Measurements from ENCODE around the gene SIGLEC11. TPM values are rescaled to one million over a fixed set of nuclear protein-coding genes. Genes with fewer than 3 reads are reported as not detected.
"Not testable (repeated sequence)": the region's sequence is repeated elsewhere in the genome, so short reads cannot be mapped to it uniquely, and the experiment has no call there.

SIGLEC11 gene
- total RNA-seq, 1 donor from 2014 or later = not detected

GRCh38 chr19:49968279-49968922, 7.4 kb upstream of the SIGLEC11 start:
- H3K27ac Mint-ChIP-seq (ENCODE audit: unreplicated experiment) = no peak overlapping the region
- peaks cover 7% of the 10 kb centered on the region for H3K27me3 Mint-ChIP-seq (ENCODE audit: unreplicated experiment)
- H3K9me3 Mint-ChIP-seq (ENCODE audit: unreplicated experiment) = no peaks in the 10 kb centered on the region
- no peaks in the 10 kb centered on the region for H3K36me3 Mint-ChIP-seq (ENCODE audit: low read depth, unreplicated experiment)
- DNase-seq (ENCODE audit: low spot score) = no peak
- H3K4me1 Mint-ChIP-seq (ENCODE audit: unreplicated experiment) = no peaks in the 10 kb centered on the region
- no peak overlapping the region for H3K4me3 Mint-ChIP-seq (ENCODE audit: unreplicated experiment)
- TF ChIP-seq CTCF (IDR thresholded peaks at IDR 0.05; ENCODE audit: unreplicated experiment) = no peak

- not testable (repeated sequence) for DNase-seq (ENCODE audit: low spot score); H3K27ac Mint-ChIP-seq (ENCODE audit: unreplicated experiment); H3K4me3 Mint-ChIP-seq (ENCODE audit: unreplicated experiment); H3K9me3 Mint-ChIP-seq (ENCODE audit: unreplicated experiment); H3K36me3 Mint-ChIP-seq (ENCODE audit: low read depth, unreplicated experiment); H3K27me3 Mint-ChIP-seq (ENCODE audit: unreplicated experiment); H3K4me1 Mint-ChIP-seq (ENCODE audit: unreplicated experiment)
Observed at GRCh38 chr19:49959892-49960291, 1.1 kb downstream of the SIGLEC11 start.

GRCh38 chr19:49958596-49958995, 2.4 kb downstream of the SIGLEC11 start:
- H3K27me3 Mint-ChIP-seq (ENCODE audit: unreplicated experiment); H3K36me3 Mint-ChIP-seq (ENCODE audit: low read depth, unreplicated experiment); H3K4me3 Mint-ChIP-seq (ENCODE audit: unreplicated experiment); H3K9me3 Mint-ChIP-seq (ENCODE audit: unreplicated experiment); H3K27ac Mint-ChIP-seq (ENCODE audit: unreplicated experiment); DNase-seq (ENCODE audit: low spot score): not testable (repeated sequence)
- peaks cover 15% of the 10 kb centered on the region for H3K4me1 Mint-ChIP-seq (ENCODE audit: unreplicated experiment)

- H3K36me3 Mint-ChIP-seq (ENCODE audit: low read depth, unreplicated experiment); H3K9me3 Mint-ChIP-seq (ENCODE audit: unreplicated experiment); DNase-seq (ENCODE audit: low spot score); H3K27ac Mint-ChIP-seq (ENCODE audit: unreplicated experiment); H3K27me3 Mint-ChIP-seq (ENCODE audit: unreplicated experiment); H3K4me3 Mint-ChIP-seq (ENCODE audit: unreplicated experiment): not testable (repeated sequence)
- H3K4me1 Mint-ChIP-seq (ENCODE audit: unreplicated experiment) = peaks cover 16% of the 10 kb centered on the region
Observed at GRCh38 chr19:49958144-49958543, 2.8 kb downstream of the SIGLEC11 start.

GRCh38 chr19:49957262-49957915, 3.6 kb downstream of the SIGLEC11 start:
- H3K36me3 Mint-ChIP-seq (ENCODE audit: low read depth, unreplicated experiment) = no peaks in the 10 kb centered on the region
- no peak for DNase-seq (ENCODE audit: low spot score)
- no peak for TF ChIP-seq CTCF (IDR thresholded peaks at IDR 0.05; ENCODE audit: unreplicated experiment)
- no peaks in the 10 kb centered on the region for H3K9me3 Mint-ChIP-seq (ENCODE audit: unreplicated experiment)
- H3K27ac Mint-ChIP-seq (ENCODE audit: unreplicated experiment) = no peak overlapping the region
- H3K27me3 Mint-ChIP-seq (ENCODE audit: unreplicated experiment) = peaks cover 6% of the 10 kb centered on the region
- no peak overlapping the region for H3K4me3 Mint-ChIP-seq (ENCODE audit: unreplicated experiment)
- H3K4me1 Mint-ChIP-seq (ENCODE audit: unreplicated experiment) = peaks cover 16% of the 10 kb centered on the region

- no peak overlapping the region for H3K4me3 Mint-ChIP-seq (ENCODE audit: unreplicated experiment)
- no peak for DNase-seq (ENCODE audit: low spot score)
- H3K4me1 Mint-ChIP-seq (ENCODE audit: unreplicated experiment) = peaks cover 16% of the 10 kb centered on the region
- no peak overlapping the region for H3K27ac Mint-ChIP-seq (ENCODE audit: unreplicated experiment)
- H3K36me3 Mint-ChIP-seq (ENCODE audit: low read depth, unreplicated experiment) = no peaks in the 10 kb centered on the region
- no peak for TF ChIP-seq CTCF (IDR thresholded peaks at IDR 0.05; ENCODE audit: unreplicated experiment)
- H3K9me3 Mint-ChIP-seq (ENCODE audit: unreplicated experiment) = no peaks in the 10 kb centered on the region
- peaks cover 9% of the 10 kb centered on the region for H3K27me3 Mint-ChIP-seq (ENCODE audit: unreplicated experiment)
Observed at GRCh38 chr19:49956115-49956495, 4.9 kb downstream of the SIGLEC11 start.

All from endothelial cell (in vitro differentiated cells).